C1 segment of cervical spinal cord (tissue), 14 donors: Measurements from ENCODE around the gene TPPP2.

Experiments
- DNase-seq, 14 donors: peaks; one replicate each; lab custom pipeline; 2025; lab: John Stamatoyannopoulos, UW

Gene TPPP2

DNA sequence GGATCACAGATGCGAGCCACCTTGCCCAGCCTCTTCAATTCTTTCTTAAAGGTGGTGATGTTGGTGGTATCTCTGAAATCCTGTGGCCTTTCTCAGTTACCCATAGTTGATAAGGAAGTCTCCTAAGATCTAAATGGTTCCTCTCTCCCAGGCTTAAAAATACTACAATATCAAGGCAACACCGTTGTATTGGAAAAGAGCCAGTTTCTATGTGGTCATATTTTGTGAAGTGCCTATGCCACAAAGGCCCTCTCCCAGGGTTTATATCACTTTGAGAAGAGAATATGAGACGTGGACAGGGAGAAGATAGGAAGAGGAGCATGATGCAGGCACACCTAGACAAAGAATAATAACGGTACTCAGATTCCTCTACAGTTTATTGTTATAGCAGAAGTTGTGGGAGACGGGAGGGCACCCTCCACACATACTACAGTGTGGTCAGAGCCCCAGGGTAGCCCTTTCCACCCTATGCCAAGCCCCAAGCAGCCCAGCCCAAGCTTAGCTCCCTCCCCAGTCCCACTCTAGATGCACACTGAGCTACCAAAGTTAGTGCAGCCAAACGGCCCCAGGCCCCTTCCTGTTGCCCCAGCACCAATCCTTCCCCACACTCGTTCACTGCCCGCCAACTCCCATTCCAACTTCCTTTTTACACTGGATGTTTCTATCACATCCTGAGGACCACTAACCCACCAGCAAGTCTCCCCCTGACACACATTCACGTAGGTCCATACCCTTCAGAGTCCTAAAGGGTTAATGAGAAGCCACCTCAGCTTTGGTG lies 13.4 kb upstream of the TPPP2 start:
- DNase-seq, result no peak

DNA sequence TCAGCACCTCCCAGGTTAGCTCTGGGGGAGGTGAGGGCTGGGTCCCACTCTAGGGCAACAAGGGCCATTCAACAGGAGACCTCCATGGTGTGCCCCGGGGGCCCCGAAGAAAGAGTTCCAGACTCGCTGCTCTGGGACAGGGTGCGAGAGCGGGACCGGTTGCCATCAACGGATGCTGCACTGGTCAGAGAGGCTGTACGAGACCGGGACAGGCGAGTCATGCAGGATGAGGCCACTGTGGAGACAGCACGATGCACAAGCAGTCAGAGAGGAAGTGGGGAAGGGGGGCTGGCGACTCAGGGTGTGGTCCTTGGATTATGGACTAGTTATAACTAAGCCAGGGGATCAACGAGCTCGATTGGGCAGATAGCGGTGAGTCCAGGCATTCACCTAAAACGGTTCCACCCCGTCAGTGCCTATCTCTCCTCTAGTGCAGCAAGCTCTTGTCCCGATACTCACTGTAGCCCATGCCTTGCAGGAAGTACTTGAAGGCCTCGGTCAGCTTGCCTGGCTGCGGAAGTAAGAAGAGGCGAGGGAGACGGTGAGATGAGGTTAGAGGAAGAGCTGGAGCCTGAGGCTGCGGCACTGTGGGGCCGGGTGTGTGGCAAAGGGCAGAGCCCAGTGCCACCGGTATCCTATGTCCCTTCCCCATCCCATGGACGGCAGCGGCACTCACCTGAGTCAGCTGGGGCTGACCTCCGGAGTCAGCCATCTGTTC lies 12.3 kb upstream of the TPPP2 start:
- DNase-seq, result no peak

DNA sequence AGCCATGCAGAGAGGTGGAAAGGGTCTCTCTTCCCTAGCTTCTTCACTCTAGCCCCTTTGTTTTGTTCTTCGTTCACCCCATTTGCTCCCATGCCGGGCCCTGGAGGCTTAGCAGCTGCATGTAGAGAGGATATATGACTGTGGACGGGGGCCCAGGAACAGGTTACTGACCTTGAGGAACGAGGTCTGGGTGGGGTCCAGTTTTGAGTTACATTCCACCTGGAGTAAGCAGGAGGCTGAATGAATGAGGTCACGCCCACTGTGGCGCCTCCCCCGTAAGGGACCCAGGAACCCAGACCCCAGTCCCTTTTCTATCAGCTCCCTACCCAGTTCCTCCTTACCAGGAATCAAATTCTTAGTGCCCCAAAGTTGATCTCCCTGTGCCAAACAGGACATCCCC lies 11.7 kb upstream of the TPPP2 start:
- DNase-seq, result no peak

DNA sequence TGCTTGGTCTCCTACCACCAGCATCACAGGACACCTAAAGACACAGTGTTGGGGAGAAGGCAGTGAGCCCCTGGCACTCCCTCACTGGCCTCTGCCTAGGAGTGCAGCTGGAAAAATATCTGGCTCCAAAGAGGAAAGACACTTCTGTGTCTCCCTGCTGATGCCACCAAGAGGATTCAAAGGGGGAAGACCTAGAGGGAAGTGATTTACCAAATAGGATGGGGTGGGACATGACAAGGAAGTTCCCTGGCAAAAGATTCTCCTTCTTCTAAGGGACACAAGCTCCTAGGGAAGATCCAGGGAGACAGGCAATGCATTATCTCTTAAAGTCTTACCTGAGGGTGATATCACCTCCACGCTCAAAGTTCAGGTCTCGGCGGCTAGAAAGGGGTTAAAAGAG lies 11.2 kb upstream of the TPPP2 start:
- no peak for DNase-seq

DNA sequence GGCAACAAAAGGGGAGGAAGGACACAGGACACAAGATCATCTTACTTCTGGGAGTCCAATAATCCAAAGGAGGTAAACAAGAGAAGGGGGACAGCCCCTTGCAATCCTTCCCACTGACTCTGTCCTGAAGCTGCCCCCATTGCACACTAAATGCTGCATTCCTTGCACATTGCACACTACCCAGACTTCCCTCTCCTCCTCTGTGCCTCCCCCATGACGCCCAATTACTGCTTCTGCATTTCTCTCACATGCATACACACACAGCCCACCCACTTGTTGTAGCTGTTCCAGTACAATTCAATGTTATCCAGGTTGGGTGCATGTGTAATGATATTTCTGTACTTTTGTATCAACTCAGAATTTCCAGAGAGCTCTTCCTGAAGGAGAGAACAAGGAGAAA lies 10.7 kb upstream of the TPPP2 start:
- DNase-seq, result no peak

DNA sequence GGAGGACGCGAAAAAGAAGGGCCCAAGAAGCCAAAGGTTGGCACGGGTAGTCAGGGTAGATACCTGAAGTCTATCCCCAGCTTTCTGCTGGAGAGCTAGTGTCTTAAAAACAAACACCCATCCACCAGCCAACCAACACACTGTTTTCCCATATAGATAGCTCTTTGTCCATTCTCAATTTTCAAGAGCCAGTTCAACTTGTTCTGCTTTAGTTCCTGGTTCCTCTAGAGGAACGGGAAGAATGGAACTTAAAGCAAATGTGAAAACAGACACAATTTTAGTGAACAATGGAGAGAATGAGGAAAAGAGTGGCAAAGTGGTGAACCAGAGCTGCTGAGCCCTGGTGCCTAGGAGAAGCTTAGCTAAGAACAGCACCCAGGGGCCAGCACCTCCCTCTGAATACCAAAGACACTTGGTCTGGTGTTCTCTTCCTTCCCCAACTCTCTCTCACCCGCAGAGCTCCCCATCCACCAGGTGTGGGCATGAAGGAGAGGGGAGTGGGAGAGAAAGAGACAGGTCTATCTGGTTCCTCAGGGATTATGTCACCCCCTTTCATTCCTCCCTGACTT lies 9.0 kb upstream of the TPPP2 start:
- DNase-seq, result no peak

DNA sequence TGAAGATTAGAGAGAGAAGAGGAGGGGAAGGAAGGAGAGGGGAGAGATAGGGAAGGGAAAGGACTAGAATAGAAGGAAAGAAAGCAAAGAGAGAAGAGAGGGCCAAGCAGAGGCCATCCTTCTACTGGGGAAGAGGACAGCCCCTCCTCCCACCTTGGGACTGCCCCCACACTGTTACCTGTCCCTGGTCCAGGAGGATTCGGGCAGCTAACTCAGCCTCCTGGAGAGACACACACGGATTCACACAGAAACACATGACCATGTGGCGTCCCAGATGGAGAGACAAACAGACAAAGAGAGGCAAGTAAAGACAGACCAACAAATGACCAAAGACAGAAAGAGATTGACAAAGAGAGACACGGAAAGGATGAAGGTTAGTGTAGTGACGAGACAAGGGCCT lies 7.3 kb upstream of the TPPP2 start:
- DNase-seq, result no peak

DNA sequence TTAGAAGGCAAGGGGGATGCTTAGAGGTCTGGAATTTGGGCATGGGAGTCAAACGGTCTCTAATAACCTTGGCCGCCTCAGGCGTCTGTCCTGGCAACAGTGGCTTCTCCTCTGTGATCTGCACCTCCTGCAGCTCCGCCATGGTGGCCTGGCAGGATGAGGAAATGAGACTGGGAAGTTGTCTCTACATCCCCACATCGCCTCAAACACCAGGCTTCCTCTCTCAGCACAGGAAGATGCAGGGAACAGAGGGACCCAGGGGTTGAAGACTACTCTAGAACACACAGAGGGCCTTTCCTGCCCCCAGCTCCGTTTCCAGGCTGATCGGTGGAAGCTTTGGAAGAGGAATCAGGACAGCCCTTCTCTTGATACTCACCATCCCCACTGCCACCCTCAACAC lies 6.8 kb upstream of the TPPP2 start:
- DNase-seq, result peak in 8 of 14 donors; percentile 13 to 53 (median 32)

DNA sequence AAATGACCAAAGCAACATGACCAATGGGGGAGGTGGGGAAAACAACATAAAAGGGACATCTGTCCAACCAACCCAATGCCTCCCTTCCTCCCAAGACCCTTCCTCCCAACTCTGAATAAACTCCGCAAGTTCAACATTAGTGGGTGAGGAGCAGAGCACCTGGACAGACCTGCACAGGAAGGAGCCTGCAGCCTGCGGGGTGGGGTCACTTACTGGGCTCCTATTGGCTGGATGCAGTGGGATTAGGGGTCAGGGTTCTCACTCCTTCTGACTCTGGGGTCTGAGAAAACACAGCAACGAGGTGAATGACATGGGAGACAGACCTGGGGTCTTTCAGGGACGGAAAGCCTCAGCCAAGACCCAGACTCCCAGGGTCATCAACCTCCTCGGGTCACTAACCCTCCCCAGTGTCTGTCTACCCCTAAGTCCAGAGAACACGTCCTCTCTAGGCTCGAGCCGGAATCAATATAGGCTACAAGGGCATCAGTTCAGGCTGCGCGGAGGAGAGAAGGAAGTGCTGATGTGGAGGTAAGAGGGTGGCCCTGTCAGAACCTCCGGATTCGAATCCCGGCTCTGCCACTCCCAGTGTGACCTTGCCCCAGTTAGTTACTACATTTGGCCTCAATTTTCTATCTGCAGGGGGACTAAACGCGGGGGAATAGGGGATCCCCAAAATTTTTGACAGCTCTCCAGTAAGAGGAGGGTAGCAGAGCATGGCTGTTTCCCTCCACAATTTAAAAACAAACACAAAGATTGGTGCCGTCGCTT lies 6.0 kb upstream of the TPPP2 start:
- DNase-seq, result peak in 3 of 14 donors; percentile 19 to 50 (median 40)

DNA sequence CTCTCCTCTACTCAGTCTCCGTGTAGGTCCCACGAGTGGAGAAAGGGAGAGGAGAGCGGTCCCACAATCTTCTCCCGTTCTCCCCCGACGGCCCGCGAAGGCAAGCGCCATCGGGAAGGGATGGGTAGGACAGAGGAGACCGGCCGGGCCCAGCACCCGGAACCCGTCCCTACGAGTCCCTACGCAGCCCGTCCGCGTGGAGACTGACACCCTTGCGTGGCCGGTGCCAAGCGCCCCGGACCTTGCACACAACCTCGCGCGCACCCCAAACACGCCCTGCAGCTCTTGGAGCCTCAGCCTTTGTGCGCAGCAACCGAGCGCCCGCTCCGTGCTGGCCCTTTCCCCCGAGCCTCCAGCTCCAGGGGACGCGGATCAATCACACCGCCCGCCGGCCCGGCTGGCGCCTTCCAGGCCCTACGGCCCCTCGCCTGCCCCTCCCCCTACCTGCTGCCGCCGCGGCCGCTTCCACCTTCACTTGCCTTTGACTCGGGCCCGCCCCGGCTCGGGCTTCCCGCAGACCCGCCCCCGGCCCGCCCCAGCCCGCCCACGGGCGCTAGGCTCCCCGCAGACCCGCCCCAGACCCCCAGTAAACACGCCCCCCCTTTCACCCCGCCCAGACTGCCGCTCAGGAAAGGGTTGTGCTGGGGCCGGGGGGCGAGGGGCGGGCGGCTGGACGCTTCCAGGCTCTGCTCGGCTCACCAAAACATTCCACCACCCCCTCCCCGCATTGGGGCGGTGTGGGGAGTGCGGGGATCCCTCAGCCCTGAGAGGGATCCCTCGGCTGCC lies 5.2 kb upstream of the TPPP2 start, which contains the start of gene NDRG2:
TSS of gene NDRG2 (minus strand) at position 477 of the 786 bp plus-strand sequence. CDS start 1,746 bp downstream, outside the sequence.
- peak in 10 of 14 donors; percentile 67 to 91 (median 78) for DNase-seq

DNA sequence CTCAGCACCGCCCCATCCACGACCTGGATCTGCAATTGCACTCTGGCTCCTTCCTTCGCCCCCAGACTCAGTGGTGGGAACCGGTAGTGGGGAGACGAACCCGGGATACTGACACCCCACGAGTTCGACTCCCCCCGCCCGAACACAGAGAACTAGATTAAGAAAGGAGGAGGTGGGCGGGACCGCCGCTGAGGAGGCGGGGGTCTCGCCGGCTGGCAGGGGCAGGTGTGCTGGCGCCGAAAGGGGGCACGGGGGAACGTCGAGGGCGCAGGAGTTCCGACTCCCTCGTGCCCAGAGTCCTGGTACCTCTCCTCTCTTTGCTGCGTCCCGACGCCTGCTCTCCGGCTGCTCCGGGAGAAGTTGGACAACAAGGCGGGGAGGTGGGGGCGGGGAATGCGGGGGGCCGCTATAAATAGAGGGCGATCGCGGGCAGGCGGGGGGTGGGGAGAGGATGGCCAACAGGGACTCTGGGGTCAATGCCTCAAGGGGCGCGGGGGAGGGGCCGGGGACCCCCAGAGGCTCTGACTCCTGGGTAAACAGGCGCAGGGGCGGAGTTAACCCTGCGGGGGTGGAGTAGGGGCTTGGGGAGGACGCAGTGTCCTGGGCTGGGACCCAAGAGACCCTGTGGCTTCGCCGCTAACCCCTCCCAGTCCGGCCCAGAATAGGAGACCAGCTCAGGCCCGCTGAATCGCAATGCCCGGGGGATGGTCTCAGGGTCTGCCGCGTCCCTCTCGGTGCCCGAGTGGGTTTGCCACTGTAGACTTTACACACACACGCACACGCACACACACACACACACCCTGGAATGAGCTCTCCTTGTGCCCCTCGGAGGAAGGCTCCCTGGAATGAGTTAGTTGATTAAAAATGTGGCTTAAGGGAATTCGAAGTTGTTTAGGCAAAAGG lies 4.4 kb upstream of the TPPP2 start:
- peak in 12 of 14 donors; percentile 50 to 98 (median 84) for DNase-seq

DNA sequence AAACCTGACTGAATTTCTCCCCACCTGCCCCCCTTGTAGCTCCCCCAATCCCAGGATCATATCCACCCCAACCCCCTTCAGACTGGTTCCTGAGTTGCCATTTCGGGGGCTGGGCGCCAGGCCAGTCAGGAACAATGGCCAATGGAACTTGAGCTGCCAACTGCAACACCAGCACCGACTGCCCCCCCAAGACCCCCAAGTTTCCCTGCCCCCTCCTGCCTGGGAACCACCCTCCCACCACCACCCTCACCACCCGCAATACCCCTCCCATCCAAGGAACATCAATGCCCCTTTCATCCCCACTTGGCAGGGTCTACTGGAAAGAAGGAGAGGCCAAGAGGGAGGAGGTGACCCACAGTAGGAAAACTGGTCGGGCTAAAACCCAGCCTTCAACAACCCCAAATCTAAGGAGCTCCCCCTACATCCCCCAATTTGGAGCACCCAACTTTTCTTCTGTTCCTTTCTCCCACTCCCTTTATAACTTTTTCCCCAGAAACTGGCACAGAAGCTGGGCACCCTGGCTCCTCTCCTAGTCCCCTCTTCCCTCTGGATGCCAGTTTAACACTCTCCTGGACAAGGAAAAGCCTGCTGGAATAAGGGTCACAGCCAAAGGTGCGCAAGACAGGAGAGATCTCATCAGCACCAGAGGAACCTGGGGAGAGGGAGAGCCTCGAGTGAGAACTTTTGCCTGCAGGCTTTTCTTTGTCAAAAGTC lies 3.6 kb upstream of the TPPP2 start:
- DNase-seq, result peak in 12 of 14 donors; percentile 33 to 87 (median 78)

DNA sequence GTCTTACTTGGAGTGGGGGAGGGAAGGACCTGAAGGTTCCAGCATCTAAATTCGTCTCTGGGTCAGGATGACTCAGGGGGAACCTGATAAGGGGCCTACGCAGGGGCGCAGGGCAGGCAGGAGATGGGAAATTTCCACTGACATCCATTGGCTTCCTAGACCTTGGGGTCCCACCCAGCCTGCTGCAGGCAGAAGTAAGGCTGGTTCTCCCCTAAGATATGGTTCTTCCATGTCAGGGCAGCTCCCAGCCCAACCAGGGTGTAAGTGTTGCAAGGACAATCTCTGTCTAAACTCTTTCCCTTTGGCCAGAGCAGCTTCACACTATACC lies 3.1 kb upstream of the TPPP2 start:
- peak in 1 of 14 donors; percentile 36 for DNase-seq

DNA sequence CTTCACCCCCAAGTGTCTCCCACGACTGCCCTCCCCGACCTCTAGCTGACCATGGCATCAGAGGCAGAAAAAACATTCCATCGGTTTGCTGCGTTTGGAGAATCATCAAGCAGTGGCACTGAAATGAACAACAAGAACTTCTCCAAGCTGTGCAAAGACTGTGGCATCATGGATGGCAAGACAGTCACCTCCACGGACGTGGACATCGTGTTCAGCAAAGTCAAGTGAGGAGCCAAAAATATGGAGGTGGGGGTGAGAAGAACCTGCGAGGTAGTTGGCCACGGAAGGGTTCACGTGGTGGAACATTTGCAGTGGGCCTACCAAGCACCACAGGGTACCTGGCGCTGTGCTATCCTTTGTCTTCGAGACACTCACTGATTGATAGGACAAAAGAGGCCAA lies 514 bp downstream of the TPPP2 start:
- no peak for DNase-seq

DNA sequence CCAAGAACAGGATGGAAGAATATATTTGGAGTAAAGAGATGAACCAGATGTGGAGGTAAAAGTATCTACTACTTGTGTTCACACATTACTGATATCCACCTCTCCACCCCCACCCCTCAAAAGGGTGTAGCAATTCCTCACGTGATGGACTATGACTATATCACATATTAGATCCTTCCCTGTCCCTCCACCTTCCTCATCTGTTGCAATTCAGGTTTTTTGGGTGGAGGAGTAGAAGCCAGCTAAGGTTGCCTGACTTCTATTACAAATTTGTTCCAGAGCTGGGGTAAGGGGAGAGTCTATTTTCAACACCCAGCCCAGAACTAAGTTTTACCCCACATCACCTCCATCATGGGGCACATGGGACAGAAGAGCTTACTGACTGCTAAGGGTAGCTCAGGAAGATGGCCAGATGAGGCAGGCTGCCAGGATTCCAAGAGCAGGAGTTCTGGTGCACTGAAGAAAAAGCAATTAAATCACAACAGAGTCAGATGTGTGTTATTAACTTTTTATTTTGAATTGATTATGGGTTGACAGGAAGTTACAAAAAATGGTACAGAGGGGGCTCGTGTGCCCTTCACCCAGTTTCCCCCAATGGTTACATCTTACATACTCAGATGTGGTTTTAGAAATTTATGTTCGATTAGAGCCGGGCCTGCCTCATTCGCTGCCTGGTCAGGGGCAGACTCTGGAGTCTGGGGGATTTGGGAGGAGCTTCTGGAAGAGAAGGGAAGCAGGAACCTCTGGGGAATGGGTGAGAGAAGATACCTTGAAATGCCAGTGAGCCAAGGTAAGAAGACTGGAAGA lies 2.5 kb downstream of the TPPP2 start:
- no peak for DNase-seq

DNA sequence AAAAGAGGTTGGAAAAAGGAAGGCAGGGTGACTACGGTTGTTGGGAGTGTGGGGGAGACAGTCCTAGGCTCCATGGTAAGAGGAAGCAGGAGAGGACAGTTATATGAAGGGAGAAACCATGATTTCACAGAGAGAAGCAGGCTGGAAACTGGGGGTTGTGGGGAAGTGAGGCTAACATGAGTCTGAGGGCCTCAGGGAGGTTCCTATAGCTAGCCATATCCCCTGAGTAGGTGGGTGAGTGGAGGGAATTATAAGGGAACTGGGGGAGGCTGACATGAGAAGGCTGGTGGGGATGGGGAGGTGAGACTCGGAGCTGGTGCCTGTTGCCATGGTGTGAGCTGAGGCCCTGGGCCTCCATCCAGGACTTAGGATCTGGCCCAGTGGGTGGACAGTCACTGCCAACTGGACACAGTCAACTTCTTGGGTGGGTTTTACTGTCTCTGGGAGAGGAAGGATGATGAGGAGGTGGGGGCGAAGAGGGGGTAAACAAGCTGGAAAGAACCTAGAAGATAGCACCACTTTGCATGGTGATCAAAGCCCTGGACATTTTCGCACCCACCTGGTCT lies 3.2 kb downstream of the TPPP2 start:
- DNase-seq, result peak in 2 of 14 donors; percentile 29 to 35

DNA sequence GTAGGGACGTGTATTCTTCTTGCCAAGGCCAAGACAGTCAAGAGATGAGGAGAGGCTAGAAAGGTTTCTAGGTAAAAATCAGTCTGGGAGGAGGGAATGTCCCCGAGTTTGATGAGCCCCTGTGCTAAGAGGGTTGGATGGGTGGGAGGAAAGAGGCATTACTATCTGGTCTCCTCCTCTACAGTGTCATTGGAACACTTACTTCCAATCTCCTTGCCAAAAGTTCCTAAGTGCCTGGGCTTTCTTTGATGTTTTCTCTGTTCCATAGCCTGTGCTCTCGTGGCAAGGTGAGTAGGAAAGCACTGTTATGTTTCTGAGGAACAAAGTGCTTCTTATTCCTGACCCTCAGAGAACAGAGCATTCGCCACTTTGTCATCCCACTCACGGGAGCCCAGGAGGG lies 4.7 kb downstream of the TPPP2 start, which contains the start of gene RNASE13:
TSS of gene RNASE13 (minus strand) at position 101 of the 400 bp plus-strand sequence. CDS start 519 bp downstream, outside the sequence.
- no peak for DNase-seq

DNA sequence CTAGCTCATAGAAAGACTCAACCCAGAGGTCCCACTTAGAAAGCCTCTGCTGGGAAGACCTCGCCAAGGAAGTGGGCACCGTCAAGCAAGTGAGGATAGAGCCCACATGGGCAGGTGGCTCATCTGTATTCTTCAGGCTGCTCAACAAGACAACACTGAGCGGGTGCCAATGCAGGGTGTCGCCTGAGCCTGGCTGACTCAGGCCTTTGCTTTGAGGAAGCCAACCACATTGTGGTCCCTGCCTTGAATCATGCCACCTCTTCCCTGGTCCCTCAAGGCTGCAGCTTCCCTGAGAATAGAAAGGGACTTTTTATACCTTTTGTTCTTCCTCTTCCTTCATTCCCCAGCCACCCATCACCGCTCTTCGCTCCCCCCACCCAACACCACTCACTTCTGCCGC lies 6.7 kb downstream of the TPPP2 start:
- peak in 1 of 14 donors; percentile 34 for DNase-seq
